Measurements from ENCODE around the gene RPL7A. TPM values are rescaled to one million over a fixed set of nuclear protein-coding genes. Genes with fewer than 3 reads are reported as not detected.
"Not testable (repeated sequence)": the region's sequence is repeated elsewhere in the genome, so short reads cannot be mapped to it uniquely, and the experiment has no call there.

The RPL7A gene
- total RNA-seq: 1,000 to 10,000 TPM; 1,757 to 2,575 (median 2,004) TPM

- H3K36me3 ChIP-seq: peaks cover 0 to 70% (median 34%) of the 10 kb centered on the region in 3 donors
- H3K27me3 ChIP-seq: no peaks in the 10 kb centered on the region
- WGBS, 2 donors: 0 to 1% methylated on average over 42 to 64 of the region's 64 CpGs
- peak; percentile 93 to 97 for DNase-seq (ENCODE audit: low spot score in 2 of 2)
- TF ChIP-seq EP300 (IDR thresholded peaks at IDR 0.05): peak; percentile 14 to 96
- TF ChIP-seq CTCF (IDR thresholded peaks at IDR 0.05): peak in 2 of 5 experiments; percentile 48 to 50
- TF ChIP-seq POLR2A (IDR thresholded peaks at IDR 0.05): peak; percentile 67 to 76
- peak within 1 kb of the TSS; percentile 74 to 99 (median 96) for H3K4me3 ChIP-seq
- H3K9me3 ChIP-seq: no peaks in the 10 kb centered on the region
- H3K4me1 ChIP-seq: peaks cover 0 to 52% (median 24%) of the 10 kb centered on the region in 4 donors
- H3K27ac ChIP-seq: peak within 1 kb of the TSS; percentile 74 to 96 (median 92)
Measured at GRCh38 chr9:133347985-133348717, at the start of gene RPL7A, which contains the start of gene MED22. TSS of gene RPL7A (plus strand) at chr9:133348218. CDS start at chr9:133348244, 26 bp downstream. TSS of gene MED22 (minus strand) at chr9:133348131. CDS start at chr9:133346662, 1,469 bp downstream.

- not testable (repeated sequence) for H3K9me3 ChIP-seq; H3K27me3 ChIP-seq; H3K4me1 ChIP-seq; H3K4me3 ChIP-seq; H3K36me3 ChIP-seq; DNase-seq (ENCODE audit: low spot score in 2 of 2); H3K27ac ChIP-seq
- WGBS, 2 donors: 60 to 63% methylated on average over 16 of the region's 16 CpGs
Measured at GRCh38 chr9:133299996-133300395, 48.0 kb upstream of the RPL7A start.

- H3K27me3 ChIP-seq: no peaks in the 10 kb centered on the region
- TF ChIP-seq POLR2A (IDR thresholded peaks at IDR 0.05) (no peak), CTCF (IDR thresholded peaks at IDR 0.05) (no peak), EP300 (IDR thresholded peaks at IDR 0.05) (no peak)
- WGBS, 2 donors: 91 to 93% methylated on average over 13 of the region's 13 CpGs
Measured at GRCh38 chr9:133301253-133302230, 46.5 kb upstream of the RPL7A start.

GRCh38 chr9:133303266-133304157 lies 44.5 kb upstream of the RPL7A start:
- WGBS, 2 donors: 75 to 77% methylated on average over 21 to 26 of the region's 26 CpGs
- DNase-seq (ENCODE audit: low spot score in 2 of 2): no peak
- no peak for TF ChIP-seq POLR2A (IDR thresholded peaks at IDR 0.05)
- Histone ChIP-seq H3K9me3 (no peaks in the 10 kb centered on the region), H3K4me1 (no peaks in the 10 kb centered on the region), H3K27ac (no peak overlapping the region), H3K27me3 (no peaks in the 10 kb centered on the region), H3K4me3 (no peak overlapping the region), H3K36me3 (no peaks in the 10 kb centered on the region)

More at GRCh38 chr9:133301253-133302230, 46.5 kb upstream of the RPL7A start:
- H3K4me1 ChIP-seq: no peaks in the 10 kb centered on the region
- H3K36me3 ChIP-seq: no peaks in the 10 kb centered on the region
- DNase-seq (ENCODE audit: low spot score in 2 of 2): no peak
- no peaks in the 10 kb centered on the region for H3K9me3 ChIP-seq
- H3K4me3 ChIP-seq: no peak overlapping the region
- H3K27ac ChIP-seq: no peak overlapping the region

GRCh38 chr9:133304158-133304470 lies 43.9 kb upstream of the RPL7A start:
- Histone ChIP-seq H3K9me3 (no peaks in the 10 kb centered on the region), H3K36me3 (no peaks in the 10 kb centered on the region), H3K27ac (no peak overlapping the region), H3K27me3 (no peaks in the 10 kb centered on the region), H3K4me3 (no peak overlapping the region), H3K4me1 (no peaks in the 10 kb centered on the region)
- WGBS, 2 donors: 44 to 52% methylated on average over 13 of the region's 13 CpGs
- TF ChIP-seq POLR2A (IDR thresholded peaks at IDR 0.05) (no peak), CTCF (IDR thresholded peaks at IDR 0.05) (no peak), EP300 (IDR thresholded peaks at IDR 0.05) (no peak)
- DNase-seq (ENCODE audit: low spot score in 2 of 2): no peak

All from tibial nerve (tissue), 4 donors.